ENCODE measurements around the gene PIEZO2.

DNA sequence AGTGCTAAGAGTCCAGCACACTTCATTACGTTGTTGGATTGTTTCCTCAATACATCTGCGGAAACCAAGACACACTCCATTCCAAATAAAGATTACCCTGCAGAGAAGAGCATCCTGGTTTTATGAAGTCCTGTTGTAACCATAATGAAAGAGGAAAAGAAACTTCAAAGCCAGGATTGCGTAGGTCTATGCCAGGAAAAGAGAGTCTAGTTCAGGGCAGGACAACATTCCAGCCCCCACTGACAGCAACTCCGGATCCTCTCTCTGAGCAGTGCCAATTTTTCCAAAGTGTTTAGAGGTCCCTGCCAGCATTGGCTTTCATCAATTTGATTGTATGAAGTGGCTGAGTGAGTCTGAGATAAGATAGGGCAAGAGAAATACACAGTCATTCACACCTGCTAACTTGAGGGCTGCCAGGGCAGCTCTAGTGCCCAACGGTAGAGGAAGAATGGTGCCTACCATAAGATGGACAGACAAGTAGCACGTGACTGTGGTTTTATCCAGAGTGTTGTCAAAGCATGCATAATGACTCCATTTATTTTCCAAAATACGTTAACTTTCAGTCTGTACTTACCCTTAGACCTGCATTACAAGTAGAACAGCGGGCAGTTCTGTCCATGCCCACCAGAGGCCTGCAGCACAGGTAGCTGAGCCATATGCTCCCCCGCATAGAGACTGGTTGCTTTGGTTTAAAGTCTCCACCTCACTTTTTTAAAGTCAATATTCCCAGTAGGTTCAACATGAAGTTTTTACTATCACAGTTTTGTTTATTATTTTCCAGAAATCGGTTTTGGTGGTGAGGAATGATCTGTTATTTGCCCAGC, 23.7 kb downstream of the PIEZO2 start:
- TF ChIP-seq POLR2A (IDR thresholded peaks at IDR 0.05) (no peak), CTCF (IDR thresholded peaks at IDR 0.05) (no peak)

Measured in esophagus squamous epithelium (tissue), 4 donors.